A673 (cell line): ENCODE measurements around the gene PSTPIP1.

ENCODE experiments used
- EZH2 ChIP-seq: fragments of 200-600 bp; sonication (generic); IDR thresholded peaks from 2 replicates; pipeline ENCODE4 v1.6.1; 2017; ENCODE audit warnings: borderline replicate concordance, low read depth, mild to moderate bottlenecking, mixed read lengths, antibody characterized with exemption, low read length; ENCODE audit not compliant: poor library complexity, severe bottlenecking
- TF ChIP-seq, protein P1 (sequence below): fragments of 300-800, 200-600 bp; sonication (generic); conservative IDR thresholded peaks from 2 replicates; pipeline ENCODE4 v1.5.1; 2017; ENCODE audit warnings: low read depth, mild to moderate bottlenecking, antibody characterized with exemption, low read length, moderate library complexity, mixed read lengths

DNA sequence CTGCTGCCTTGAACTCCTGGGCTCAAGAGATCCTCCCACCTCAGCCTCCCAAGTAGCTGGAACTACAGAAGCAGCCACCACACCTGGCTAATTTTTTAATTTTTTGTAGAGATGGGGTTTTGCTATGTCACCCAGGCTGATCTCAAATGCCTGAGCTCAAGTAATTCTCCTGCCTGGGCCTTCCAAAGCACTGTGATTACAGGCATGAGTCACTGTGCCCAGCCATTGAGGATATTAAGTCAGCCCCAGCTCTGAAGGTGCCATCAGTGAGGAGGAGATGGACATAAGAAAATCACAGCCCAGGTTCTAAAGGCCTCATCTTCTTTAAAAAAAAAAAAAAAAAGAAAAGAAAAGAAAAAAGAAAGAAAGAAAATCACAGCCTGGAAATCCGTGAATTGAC is 26.6 kb upstream of the PSTPIP1 start:
- TF ChIP-seq, protein P1, sequence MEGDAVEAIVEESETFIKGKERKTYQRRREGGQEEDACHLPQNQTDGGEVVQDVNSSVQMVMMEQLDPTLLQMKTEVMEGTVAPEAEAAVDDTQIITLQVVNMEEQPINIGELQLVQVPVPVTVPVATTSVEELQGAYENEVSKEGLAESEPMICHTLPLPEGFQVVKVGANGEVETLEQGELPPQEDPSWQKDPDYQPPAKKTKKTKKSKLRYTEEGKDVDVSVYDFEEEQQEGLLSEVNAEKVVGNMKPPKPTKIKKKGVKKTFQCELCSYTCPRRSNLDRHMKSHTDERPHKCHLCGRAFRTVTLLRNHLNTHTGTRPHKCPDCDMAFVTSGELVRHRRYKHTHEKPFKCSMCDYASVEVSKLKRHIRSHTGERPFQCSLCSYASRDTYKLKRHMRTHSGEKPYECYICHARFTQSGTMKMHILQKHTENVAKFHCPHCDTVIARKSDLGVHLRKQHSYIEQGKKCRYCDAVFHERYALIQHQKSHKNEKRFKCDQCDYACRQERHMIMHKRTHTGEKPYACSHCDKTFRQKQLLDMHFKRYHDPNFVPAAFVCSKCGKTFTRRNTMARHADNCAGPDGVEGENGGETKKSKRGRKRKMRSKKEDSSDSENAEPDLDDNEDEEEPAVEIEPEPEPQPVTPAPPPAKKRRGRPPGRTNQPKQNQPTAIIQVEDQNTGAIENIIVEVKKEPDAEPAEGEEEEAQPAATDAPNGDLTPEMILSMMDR, result no peak
- no peak for TF ChIP-seq EZH2
